ENCODE measurements around the gene SELPLG.
A peak's percentile ranks its signal among the peaks of the same experiment; 100 is the strongest.

The SELPLG gene

GRCh38 chr12:108668063-108668462, 34.4 kb upstream of the SELPLG start:
- Histone ChIP-seq H3K36me3 (no peaks in the 10 kb centered on the region; the same call in 1 of the 2 replicates), H3K4me1 (peaks cover 40% of the 10 kb centered on the region), H3K27me3 (no peaks in the 10 kb centered on the region), H3K4me3 (ENCODE audit: low read depth, low read length) (no peak overlapping the region), H3K9me3 (no peaks in the 10 kb centered on the region)
- no peak for DNase-seq
- no peak for TF ChIP-seq CTCF (IDR thresholded peaks at IDR 0.05; ENCODE audit: low read depth, low read length)

DNA sequence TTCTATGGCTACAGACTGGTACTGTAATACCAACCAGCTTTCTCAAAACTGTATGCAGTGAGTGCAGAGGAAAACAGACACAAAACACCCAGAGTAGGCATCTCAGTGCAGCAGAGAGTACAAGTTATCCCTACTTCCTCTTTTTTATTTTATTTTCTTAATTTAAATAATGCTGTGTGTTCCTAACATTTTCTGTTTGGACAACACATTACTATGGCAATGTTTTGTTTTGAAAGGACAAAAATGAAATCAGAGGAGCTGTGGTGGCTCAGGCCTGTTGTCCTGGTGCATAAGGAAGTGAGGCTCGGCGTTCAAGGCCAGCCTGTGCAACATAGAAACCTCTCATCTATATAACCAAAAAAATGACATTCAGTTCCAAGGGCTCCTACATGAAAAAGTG, 33.7 kb upstream of the SELPLG start:
- no peak for TF ChIP-seq CTCF (IDR thresholded peaks at IDR 0.05; ENCODE audit: low read depth, low read length)
- H3K9me3 ChIP-seq = no peaks in the 10 kb centered on the region
- DNase-seq = no peak
- H3K4me3 ChIP-seq (ENCODE audit: low read depth, low read length) = no peak overlapping the region
- H3K4me1 ChIP-seq = peaks cover 40% of the 10 kb centered on the region
- H3K27me3 ChIP-seq = no peaks in the 10 kb centered on the region
- H3K36me3 ChIP-seq = no peaks in the 10 kb centered on the region

DNA sequence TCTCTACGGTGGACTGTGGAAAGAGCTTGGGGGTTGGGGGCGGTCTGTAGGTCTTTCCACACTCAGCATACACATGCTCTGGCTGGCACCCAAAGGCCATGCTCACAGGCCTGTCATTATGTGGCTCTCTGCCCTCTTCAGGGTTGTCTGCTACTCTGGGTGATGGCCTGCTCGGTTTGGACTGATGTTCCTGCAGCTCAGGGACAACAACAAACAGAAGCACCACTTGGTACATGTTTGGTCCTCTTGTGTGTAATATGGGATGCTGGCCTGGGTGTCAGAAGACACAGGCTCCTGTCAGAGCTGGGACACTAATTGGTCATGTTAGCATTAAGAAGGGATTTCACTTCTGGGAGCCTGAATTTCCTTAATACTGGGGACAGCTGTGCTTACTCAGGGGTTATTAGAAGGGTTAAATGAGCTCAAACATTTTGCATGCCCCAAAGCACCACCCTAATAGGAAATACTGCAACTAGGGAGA, 32.7 kb upstream of the SELPLG start:
- no peak for TF ChIP-seq CTCF (IDR thresholded peaks at IDR 0.05; ENCODE audit: low read depth, low read length)
- H3K9me3 ChIP-seq = no peaks in the 10 kb centered on the region
- peak; percentile 59 for DNase-seq
- H3K4me1 ChIP-seq = peaks cover 40% of the 10 kb centered on the region
- H3K36me3 ChIP-seq = no peaks in the 10 kb centered on the region
- H3K4me3 ChIP-seq (ENCODE audit: low read depth, low read length) = no peak overlapping the region
- no peaks in the 10 kb centered on the region for H3K27me3 ChIP-seq

DNA sequence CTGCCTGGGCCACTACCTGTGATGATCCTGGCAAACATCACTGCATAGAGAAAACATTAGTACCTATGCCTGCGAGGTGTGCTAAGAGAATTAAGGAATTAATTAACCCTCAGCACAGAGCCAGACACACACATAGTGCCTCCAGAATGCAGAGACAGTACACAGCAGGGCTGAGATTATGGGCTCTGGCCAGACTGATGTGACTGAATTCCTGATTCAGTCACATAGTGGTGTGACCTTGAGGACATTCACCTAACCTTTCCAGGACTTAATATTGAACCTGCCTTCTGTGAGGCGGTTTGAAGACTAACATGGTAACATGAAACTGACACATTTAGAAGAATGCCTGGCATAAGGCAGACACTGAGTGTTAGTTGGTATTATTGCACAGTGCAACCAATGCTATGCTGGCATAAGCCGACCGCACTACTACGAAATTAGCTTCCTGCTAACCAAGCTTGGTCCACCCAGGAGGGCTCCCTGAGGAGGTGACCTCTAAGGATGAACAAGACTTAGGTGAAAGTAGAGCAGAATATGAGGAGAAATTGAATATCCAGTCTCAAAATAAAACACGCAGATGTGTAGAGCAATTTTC, 32.0 kb upstream of the SELPLG start:
- TF ChIP-seq CTCF (IDR thresholded peaks at IDR 0.05; ENCODE audit: low read depth, low read length) = no peak
- Histone ChIP-seq H3K4me1 (peaks cover 40% of the 10 kb centered on the region), H3K9me3 (no peaks in the 10 kb centered on the region), H3K4me3 (ENCODE audit: low read depth, low read length) (no peak overlapping the region), H3K36me3 (no peaks in the 10 kb centered on the region), H3K27me3 (no peaks in the 10 kb centered on the region)
- DNase-seq = no peak

GRCh38 chr12:108664338-108665258, 30.9 kb upstream of the SELPLG start:
- H3K4me1 ChIP-seq = peaks cover 40% of the 10 kb centered on the region
- H3K9me3 ChIP-seq = no peaks in the 10 kb centered on the region
- peaks cover 5% of the 10 kb centered on the region; the same call in 1 of the 2 replicates for H3K36me3 ChIP-seq
- no peaks in the 10 kb centered on the region for H3K27me3 ChIP-seq
- TF ChIP-seq CTCF (IDR thresholded peaks at IDR 0.05; ENCODE audit: low read depth, low read length) = peak; percentile 99
- H3K4me3 ChIP-seq (ENCODE audit: low read depth, low read length) = no peak overlapping the region
- peak; percentile 85 for DNase-seq
